M059J (cell line): ENCODE results near the gene PRRG1. TPM values are rescaled to one million over a fixed set of nuclear protein-coding genes. Genes with fewer than 3 reads are reported as not detected.
"Not testable (repeated sequence)": the region's sequence is repeated elsewhere in the genome, so short reads cannot be mapped to it uniquely, and the experiment has no call there.

Experiments
- DNase-seq: peaks from one replicate; pipeline ENCODE4 v3.0.0-alpha.2; 2012; ENCODE audit warnings: low read depth
- total RNA-seq: library from RNA; depleted of rRNA; stranded (reverse); fragments of >200 nt; shearing (Covaris generic); gene quantifications from 2 replicates; pipeline ENCODE4 v1.2.3, GENCODE V29; 2014; rRNA removed

Gene PRRG1
- total RNA-seq = 14.9 and 18.4 TPM in 2 replicates

- peak; percentile 87 for DNase-seq
Observed at GRCh38 chrX:37349221-37350033, at the start of gene PRRG1. Gene PRRG1, plus strand, starts transcription at chrX:37349364. Its CDS starts 56,886 bp downstream, at chrX:37406250.

- DNase-seq = peak; percentile 32
Observed at GRCh38 chrX:37302569-37302968, 46.6 kb upstream of the PRRG1 start.

- DNase-seq = not testable (repeated sequence)
Observed at GRCh38 chrX:37305238-37305637, 43.9 kb upstream of the PRRG1 start.

- DNase-seq = peak; percentile 65
Observed at GRCh38 chrX:37314531-37314930, 34.6 kb upstream of the PRRG1 start.

GRCh38 chrX:37315511-37316248 is 33.5 kb upstream of the PRRG1 start:
- no peak for DNase-seq

- DNase-seq = no peak
Observed at GRCh38 chrX:37320541-37321203, 28.5 kb upstream of the PRRG1 start.

- DNase-seq = no peak
Observed at GRCh38 chrX:37330642-37331041, 18.5 kb upstream of the PRRG1 start.

GRCh38 chrX:37331546-37331945 is 17.6 kb upstream of the PRRG1 start:
- no peak for DNase-seq

GRCh38 chrX:37332055-37332454 is 17.1 kb upstream of the PRRG1 start:
- no peak for DNase-seq

- DNase-seq = peak; percentile 41
Observed at GRCh38 chrX:37332987-37333658, 16.0 kb upstream of the PRRG1 start.

- DNase-seq = peak; percentile 49
Observed at GRCh38 chrX:37347420-37347819, 1.7 kb upstream of the PRRG1 start.

- peak; percentile 72 for DNase-seq
Observed at GRCh38 chrX:37348231-37348970, 763 bp upstream of the PRRG1 start.

GRCh38 chrX:37348971-37349220 is 268 bp upstream of the PRRG1 start:
- no peak for DNase-seq

GRCh38 chrX:37350034-37350365 is 836 bp downstream of the PRRG1 start:
- peak; percentile 51 for DNase-seq

GRCh38 chrX:37353646-37354045 is 4.5 kb downstream of the PRRG1 start:
- no peak for DNase-seq

GRCh38 chrX:37357436-37357835 is 8.3 kb downstream of the PRRG1 start:
- DNase-seq = peak; percentile 11

- peak; percentile 36 for DNase-seq
Observed at GRCh38 chrX:37361596-37361995, 12.4 kb downstream of the PRRG1 start.

GRCh38 chrX:37364666-37365065 is 15.5 kb downstream of the PRRG1 start:
- DNase-seq = no peak

GRCh38 chrX:37367946-37368345 is 18.8 kb downstream of the PRRG1 start:
- DNase-seq = no peak

- no peak for DNase-seq
Observed at GRCh38 chrX:37370499-37371141, 21.5 kb downstream of the PRRG1 start.

GRCh38 chrX:37371578-37371991 is 22.4 kb downstream of the PRRG1 start:
- DNase-seq = no peak
